Inflammatory macrophage (primary cell): Measurements from ENCODE around the gene ZCCHC10.
A peak's percentile ranks its signal among the peaks of the same experiment; 100 is the strongest.
"Not testable (repeated sequence)": the region's sequence is repeated elsewhere in the genome, so short reads cannot be mapped to it uniquely, and the experiment has no call there.

Experiments used
- DNase-seq, 2 donors: peaks; one replicate each; pipeline ENCODE4 v3.0.0-alpha.2; 2020 to 2022

The ZCCHC10 gene

DNA sequence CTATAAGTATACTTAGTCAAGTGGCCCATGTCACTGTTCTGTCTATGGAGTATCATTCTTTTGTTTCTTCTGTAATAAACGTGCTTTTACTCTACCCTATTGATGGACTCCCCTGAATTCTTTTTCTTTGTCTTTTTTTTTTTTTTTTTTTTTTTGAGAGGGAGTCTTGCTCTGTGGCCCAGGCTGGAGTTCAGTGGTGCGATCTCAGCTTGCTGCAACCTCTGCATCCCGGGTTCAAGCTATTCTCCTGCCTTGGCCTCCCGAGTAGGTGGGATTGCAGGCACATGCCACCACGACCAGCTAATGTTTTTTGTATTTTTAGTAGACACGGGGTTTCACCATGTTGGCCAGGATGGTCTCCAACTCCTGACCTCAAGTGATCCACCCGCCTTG is 53.9 kb downstream of the ZCCHC10 start:
- not testable (repeated sequence) for DNase-seq

GRCh38 chr5:132971483-132972435 is 54.6 kb downstream of the ZCCHC10 start:
- no peak for DNase-seq

GRCh38 chr5:132965120-132965519 is 61.2 kb downstream of the ZCCHC10 start:
- no peak for DNase-seq

GRCh38 chr5:132963171-132964104 is 62.9 kb downstream of the ZCCHC10 start, which contains the start of gene AFF4:
AFF4 (minus strand) TSS chr5:132963634; CDS start chr5:132937189, 26,445 bp downstream.
- DNase-seq, result peak; percentile 97 to 99

DNA sequence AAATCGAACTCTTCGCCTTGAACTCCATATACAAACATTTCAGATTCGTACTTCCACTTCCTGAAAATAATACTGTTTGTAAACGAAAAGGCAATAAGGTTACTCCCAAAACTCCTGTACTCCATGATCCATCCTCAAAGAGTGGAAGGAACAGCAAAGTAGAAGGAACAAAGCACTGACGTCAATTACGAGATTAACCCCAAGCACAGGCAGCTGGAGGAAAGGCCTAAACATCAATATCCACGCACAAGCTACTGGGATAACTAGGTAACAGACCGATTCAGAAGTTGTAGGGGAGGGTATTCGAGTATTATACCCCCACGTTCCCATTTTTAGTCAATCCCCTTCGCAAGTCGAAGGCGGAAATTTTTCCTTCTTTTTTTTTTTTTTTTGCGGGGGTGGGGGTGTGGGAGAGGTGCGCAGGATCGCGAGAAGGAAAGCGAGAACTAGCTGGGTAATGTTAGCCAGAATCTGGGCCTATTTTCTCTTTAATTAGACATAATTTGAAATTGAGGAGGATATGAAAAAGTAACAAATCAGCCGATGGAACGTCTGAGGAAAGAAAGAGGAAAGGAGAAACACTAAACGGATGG is 63.8 kb downstream of the ZCCHC10 start:
- DNase-seq, result peak; percentile 58 to 61

DNA sequence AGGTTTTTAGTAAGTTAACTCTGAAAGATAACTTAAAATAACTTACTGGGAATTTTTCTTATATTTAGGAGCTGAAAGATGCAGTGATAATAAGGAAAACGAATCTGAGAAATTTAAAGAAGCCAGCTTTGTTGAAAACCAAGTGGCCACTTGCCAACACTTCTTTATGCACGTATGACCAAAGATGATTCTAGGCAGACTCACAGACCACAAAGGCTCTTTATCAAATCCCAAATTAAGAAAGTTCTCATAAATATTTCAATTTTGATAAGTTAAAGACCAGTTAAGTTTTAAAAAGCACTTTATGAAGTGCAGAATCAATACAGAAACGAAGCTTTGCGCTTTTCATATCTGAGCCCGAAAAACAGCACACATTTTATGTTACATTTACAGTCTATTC is 64.5 kb downstream of the ZCCHC10 start:
- DNase-seq, result peak in 1 of 2 donors; percentile 28

GRCh38 chr5:132961123-132961815 is 65.1 kb downstream of the ZCCHC10 start:
- not testable (repeated sequence) for DNase-seq

DNA sequence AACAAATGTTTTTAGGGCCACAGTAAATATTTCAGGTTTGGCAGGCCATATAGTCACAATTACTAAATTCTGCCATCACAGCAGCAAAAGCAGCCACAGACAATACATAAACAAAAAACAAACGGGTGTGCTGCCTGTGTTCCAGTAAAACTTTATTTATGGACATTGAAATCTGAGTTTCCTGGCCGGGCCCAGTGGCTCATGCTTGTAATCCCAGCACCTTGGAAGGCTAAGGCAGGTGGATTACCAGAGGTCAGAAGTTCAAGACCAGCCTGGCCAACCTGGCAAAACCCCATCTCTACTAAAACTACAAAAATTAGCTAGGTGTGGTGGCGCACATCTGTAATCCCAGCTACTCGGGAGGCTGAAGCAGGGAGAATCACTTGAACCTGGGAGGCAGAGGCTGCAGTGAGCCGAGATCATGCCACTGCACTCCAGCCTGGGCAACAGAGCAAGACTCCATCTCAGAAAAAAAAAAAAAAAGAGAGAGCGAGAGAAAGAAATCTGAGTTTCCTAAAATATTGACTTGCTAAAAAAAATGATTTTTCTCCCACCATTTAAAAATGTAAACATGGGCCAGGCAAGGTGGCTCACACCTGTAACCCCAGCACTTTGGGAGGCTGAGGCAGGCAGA is 70.1 kb downstream of the ZCCHC10 start:
- DNase-seq, result not testable (repeated sequence)

- no peak for DNase-seq
Measured at GRCh38 chr5:132953710-132954109, 72.6 kb downstream of the ZCCHC10 start.

DNA sequence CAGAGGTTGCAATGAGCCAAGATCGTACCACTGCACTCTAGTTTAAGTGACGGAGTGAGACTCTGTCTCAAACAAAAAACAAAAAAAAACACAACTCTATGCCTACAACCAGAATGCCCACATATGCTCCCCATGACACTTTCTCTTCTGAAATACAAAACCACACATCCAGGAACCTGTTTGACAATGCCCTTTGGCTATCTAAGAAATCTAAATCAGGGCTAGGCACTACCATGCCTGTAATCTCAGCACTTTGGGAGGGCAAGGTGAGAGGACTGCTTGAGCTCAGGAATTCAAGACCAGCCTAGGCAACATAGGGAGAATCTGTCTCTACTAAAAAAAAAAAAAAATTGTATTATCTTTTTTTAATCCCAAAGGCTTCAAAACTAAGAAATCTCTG is 73.5 kb downstream of the ZCCHC10 start:
- DNase-seq, result no peak

DNA sequence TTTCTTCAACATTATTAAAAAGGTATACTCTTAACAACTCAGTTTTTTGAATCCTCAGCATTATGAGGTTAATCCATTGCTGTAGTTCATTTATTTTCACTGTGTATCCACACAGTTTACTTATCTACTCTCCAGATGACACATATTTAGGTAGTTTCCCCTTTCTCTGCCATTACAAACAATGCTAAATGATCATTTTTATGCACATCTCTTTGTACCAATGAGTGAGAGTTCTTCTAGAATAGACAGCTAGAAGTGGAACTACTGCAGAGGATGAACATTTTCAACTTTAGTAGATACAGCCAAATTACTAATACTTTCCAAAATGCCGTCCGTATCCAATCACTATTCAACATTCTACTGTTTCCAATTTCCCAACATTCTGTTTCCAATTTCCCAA is 74.5 kb downstream of the ZCCHC10 start:
- no peak for DNase-seq

DNA sequence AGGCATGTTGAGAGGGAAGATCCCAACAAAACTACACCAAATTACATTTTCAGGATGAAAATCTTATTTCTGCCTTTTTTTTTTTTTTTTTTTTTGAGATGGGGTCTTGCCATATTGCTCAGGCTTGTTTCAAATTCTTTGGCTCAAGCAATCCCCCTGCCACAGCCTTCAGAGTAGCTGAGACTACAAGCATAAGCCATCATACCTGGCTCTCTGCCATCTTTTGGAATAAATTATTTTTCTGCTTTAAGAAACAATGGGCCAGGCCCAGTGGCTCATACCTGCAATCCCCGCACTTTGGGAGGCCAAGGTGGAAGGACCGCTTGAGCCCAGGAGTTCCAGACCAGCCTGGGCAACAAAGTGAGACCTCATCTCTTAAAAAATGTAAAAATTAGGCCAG is 77.2 kb downstream of the ZCCHC10 start:
- DNase-seq, result no peak

DNA sequence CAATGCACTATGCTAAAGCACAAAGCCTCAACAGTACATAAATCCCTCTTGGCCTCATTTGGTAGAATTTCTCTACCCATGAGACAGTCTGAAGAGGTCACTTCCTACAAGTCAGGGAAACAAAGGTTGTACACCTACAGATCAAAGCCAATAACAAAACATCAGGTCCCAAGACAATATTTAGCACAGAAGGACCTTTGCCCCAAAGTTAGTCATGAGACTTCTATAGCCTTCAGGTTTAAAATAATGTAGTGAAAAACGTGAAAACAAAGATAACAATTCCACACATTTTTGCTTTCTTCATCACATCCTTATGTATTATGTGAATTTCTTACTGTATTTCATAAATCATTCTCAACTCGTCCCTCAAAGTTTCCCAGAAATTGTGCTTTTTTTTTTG is 78.7 kb downstream of the ZCCHC10 start:
- no peak for DNase-seq
